B cell (primary cell): Measurements from ENCODE around the gene AP5B1. TPM values are rescaled to one million over a fixed set of nuclear protein-coding genes. Genes with fewer than 3 reads are reported as not detected.

ENCODE experiments used
- ATAC-seq: fragments of 200-7000 bp; cut with Tn5 transposase; one replicate; pipeline ENCODE4 v1.10.0; 2021; ENCODE audit warnings: low read depth, mild to moderate bottlenecking, moderate number of reproducible peaks, moderate library complexity
- CTCF ChIA-PET: fragments of 350-600 bp; sonication (Branson Sonifier 250); formaldehyde crosslinking; loops from one replicate; lab custom pipeline; 2021; ENCODE audit warnings: antibody characterized with exemption, inconsistent platforms; lab: Charles Lee
- POLR2A ChIA-PET: fragments of 350-600 bp; sonication (Branson Sonifier 250); formaldehyde crosslinking; loops from one replicate; lab custom pipeline; 2021; ENCODE audit warnings: antibody characterized with exemption; lab: Charles Lee
- DNase-seq: peaks from one replicate; pipeline ENCODE4 v3.0.0; 2013
- H2AFZ ChIP-seq: 2 replicates; pipeline ENCODE4 v1.6.1; 2012; ENCODE audit warnings: mild to moderate bottlenecking, low read depth, low read length; ENCODE audit not compliant: insufficient read depth, poor library complexity, severe bottlenecking
- H3K27ac ChIP-seq, 2 donors: 1 replicate in 1 of 2; 2 replicates in 1 of 2; pipeline ENCODE4 v1.5.1; 2012 to 2013; ENCODE audit warnings: low read length in 2 of 2, mild to moderate bottlenecking in 2 of 2, moderate library complexity in 1 of 2
- H3K27me3 ChIP-seq, 4 experiments: fragments of 200-600 bp in 1 of 4; sonication (generic) in 1 of 4; replicated peaks in 1 of 4; 1 replicate in 2 of 4; 2 replicates in 2 of 4; pipeline versions ENCODE4 v1.6.1 to v1.7.0; 2013 to 2016; ENCODE audit warnings: low read length in 3 of 4, mild to moderate bottlenecking in 2 of 4, mixed read lengths in 1 of 4, moderate library complexity in 1 of 4; ENCODE audit not compliant: insufficient read depth in 4 of 4, control insufficient read depth in 3 of 4; ENCODE audit errors: control extremely low read depth in 1 of 4
- H3K36me3 ChIP-seq, 2 experiments: replicated peaks in 1 of 2; 1 replicate in 1 of 2; 2 replicates in 1 of 2; pipeline versions ENCODE4 v1.6.1 to v1.7.1; 2013; ENCODE audit warnings: low read length in 1 of 2; ENCODE audit not compliant: insufficient read depth in 2 of 2, control insufficient read depth in 1 of 2; ENCODE audit errors: control extremely low read depth in 1 of 2, extremely low read depth in 1 of 2
- H3K4me1 ChIP-seq, 2 donors: fragments of 200-600 bp in 1 of 2; sonication (generic) in 1 of 2; 1 replicate in 1 of 2; 2 replicates in 1 of 2; pipeline versions ENCODE4 v1.5.1 to v1.6.1; 2013 to 2017; ENCODE audit warnings: low read length in 2 of 2; ENCODE audit not compliant: control insufficient read depth in 2 of 2, insufficient read depth in 2 of 2
- H3K4me2 ChIP-seq: replicated peaks from 2 replicates; pipeline ENCODE3; 2012; ENCODE audit warnings: mild to moderate bottlenecking, low read depth, low read length; ENCODE audit not compliant: poor library complexity, severe bottlenecking
- H3K4me3 ChIP-seq, 5 experiments: fragments of 200-600 bp in 1 of 5; sonication (generic) in 1 of 5; 1 replicate in 3 of 5; 2 replicates in 2 of 5; pipeline versions ENCODE4 v1.5.1 to v1.7.0; 2011 to 2016; ENCODE audit warnings: low read length in 4 of 5, mild to moderate bottlenecking in 4 of 5, low read depth in 2 of 5, control low read depth in 1 of 5, moderate library complexity in 1 of 5; ENCODE audit not compliant: insufficient read depth in 1 of 5; ENCODE audit errors: control extremely low read depth in 1 of 5, extremely low read depth in 1 of 5
- H3K79me2 ChIP-seq: fragments of 200-600 bp; sonication (generic); one replicate; pipeline ENCODE4 v1.6.0; 2016; ENCODE audit warnings: low read length; ENCODE audit not compliant: control insufficient read depth, insufficient read depth
- H3K9ac ChIP-seq: fragments of 200-600 bp; sonication (generic); 2 replicates; pipeline ENCODE4 v1.6.1; 2017; ENCODE audit warnings: mild to moderate bottlenecking, low read length, moderate library complexity
- H3K9me3 ChIP-seq, 3 donors: one replicate each; pipeline versions ENCODE4 v1.6.1 to v1.7.1; 2013; ENCODE audit warnings: low read length in 2 of 3; ENCODE audit not compliant: control insufficient read depth in 2 of 3, insufficient read depth in 1 of 3; ENCODE audit errors: control extremely low read depth in 1 of 3
- H4K20me1 ChIP-seq: 2 replicates; pipeline ENCODE4 v1.6.0; 2012; ENCODE audit warnings: mild to moderate bottlenecking, low read length; ENCODE audit not compliant: insufficient read depth, control insufficient read depth, poor library complexity, severe bottlenecking
- H3K27ac Mint-ChIP-seq: one replicate; pipeline ENCODE4 v1.8.0; 2021; ENCODE audit warnings: mixed read lengths
- H3K27me3 Mint-ChIP-seq: one replicate; pipeline ENCODE4 v1.8.0; 2021; ENCODE audit warnings: mixed read lengths
- H3K4me1 Mint-ChIP-seq: one replicate; pipeline ENCODE4 v1.8.0; 2021; ENCODE audit warnings: mixed read lengths
- H3K4me3 Mint-ChIP-seq: one replicate; pipeline ENCODE4 v1.8.0; 2021; ENCODE audit warnings: mixed read lengths
- H3K9me3 Mint-ChIP-seq: one replicate; pipeline ENCODE4 v1.8.0; 2022; ENCODE audit warnings: mixed read lengths; ENCODE audit not compliant: insufficient read depth
- EZH2 ChIP-seq: IDR thresholded peaks from 2 replicates; pipeline ENCODE4 v1.6.1; 2012; ENCODE audit warnings: borderline replicate concordance, low read depth, mild to moderate bottlenecking, moderate library complexity, low read length; ENCODE audit not compliant: insufficient read depth, poor library complexity, severe bottlenecking
- WGBS: methylation state at CpG from one replicate; pipeline ENCODE4 v1.1.5; 2013; ENCODE audit warnings: missing lambda C conversion rate; ENCODE audit not compliant: insufficient coverage; 5-methylcytosine and 5-hydroxymethylcytosine counted together
- intact Hi-C: fragments of 100-400 bp; cut with micrococcal nuclease; formaldehyde crosslinking; loops from one replicate; pipeline ENCODE4 v1.10.0; 2022
- polyA plus RNA-seq: library from polyadenylated mRNA; depleted of rRNA; stranded (reverse); fragments of >200 nt; gene quantifications from 2 replicates; pipeline ENCODE4 v1.2.3, GENCODE V29; 2012
- total RNA-seq, 2 donors: library from RNA; stranded (reverse); fragments of 120-200 nt in 1 of 2; gene quantifications; 1 replicate in 1 of 2; 2 replicates in 1 of 2; pipeline versions ENCODE4 v1.2.3 to v1.2.4, GENCODE V29; 2013 to 2022
- TF ChIP-seq, protein P1 (sequence below): fragments of 200-600 bp; IDR thresholded peaks from one replicate; pipeline ENCODE4 v1.8.0; 2022; ENCODE audit warnings: antibody characterized with exemption, mild to moderate bottlenecking

The AP5B1 gene
- total and polyA plus RNA-seq, 2 donors (not counting 1 experiment from before 2014, with no cell fraction given) = 9.6 to 25.2 TPM

DNA sequence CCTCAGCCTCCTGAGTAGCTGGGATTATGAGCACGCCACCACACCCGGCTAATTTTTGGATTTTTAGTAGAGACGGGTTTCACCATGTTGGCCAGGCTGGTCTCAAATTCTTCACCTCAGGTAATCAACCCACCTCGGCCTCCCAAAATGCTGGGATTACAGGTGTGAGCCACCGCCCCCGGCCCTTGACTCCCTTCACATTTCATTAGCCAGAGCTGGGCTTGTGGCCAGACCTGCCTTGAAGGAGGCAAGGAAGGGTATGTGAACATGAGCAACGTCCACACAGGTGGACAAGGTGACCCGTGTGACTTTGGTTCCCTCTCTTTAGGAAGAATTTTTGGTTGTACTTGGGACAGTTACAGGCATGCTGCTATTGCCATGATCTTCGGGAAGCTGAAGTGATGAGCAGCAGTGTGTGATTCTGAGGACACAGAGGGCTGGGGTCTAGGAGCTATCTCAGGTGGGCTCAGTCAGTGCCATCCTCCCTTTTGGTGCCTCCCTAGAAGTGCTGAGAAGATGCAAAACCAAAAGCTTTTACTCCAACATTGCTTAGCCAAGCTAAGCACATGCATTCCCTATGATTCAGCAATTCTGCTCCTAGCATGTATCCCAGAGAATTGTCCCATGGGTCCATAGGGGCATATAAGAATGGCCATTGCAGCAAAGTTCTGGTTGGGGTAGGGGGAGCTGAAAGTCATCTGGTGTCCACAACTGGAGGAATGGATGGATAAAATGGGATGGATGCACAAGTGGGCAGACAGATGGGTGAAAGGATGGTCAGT is 6.1 kb downstream of the AP5B1 start:
- H3K4me1 Mint-ChIP-seq = peaks cover 12% of the 10 kb centered on the region
- no peak overlapping the region for H3K9ac ChIP-seq
- ChIA-PET CTCF (interaction anchor here (1.3 to 3.3 kb wide), 2 partner anchors 44 to 110 kb away, joined by 4 to 10 read pairs; no protein-coding TSS in a partner anchor), POLR2A (no interaction called here)
- peaks cover 43% of the 10 kb centered on the region for H4K20me1 ChIP-seq
- 80% methylated on average over 5 of the region's 9 CpGs for WGBS
- no peak overlapping the region for H3K4me3 Mint-ChIP-seq
- peaks cover 35% of the 10 kb centered on the region for H3K79me2 ChIP-seq
- H3K4me3 ChIP-seq = no peak overlapping the region
- no peak overlapping the region for H2AFZ ChIP-seq
- H3K36me3 ChIP-seq = peaks cover 0 to 20% of the 10 kb centered on the region in 2 experiments
- H3K27me3 Mint-ChIP-seq = no peaks in the 10 kb centered on the region
- H3K9me3 Mint-ChIP-seq = no peaks in the 10 kb centered on the region
- H3K9me3 ChIP-seq = no peaks in the 10 kb centered on the region
- no peak overlapping the region for H3K27ac ChIP-seq
- H3K27ac Mint-ChIP-seq = no peak overlapping the region
- ATAC-seq (no peak), DNase-seq (no peak)
- H3K27me3 ChIP-seq = no peaks in the 10 kb centered on the region
- intact Hi-C loops = no loop called here
- no peak for TF ChIP-seq EZH2
- TF ChIP-seq, protein P1, sequence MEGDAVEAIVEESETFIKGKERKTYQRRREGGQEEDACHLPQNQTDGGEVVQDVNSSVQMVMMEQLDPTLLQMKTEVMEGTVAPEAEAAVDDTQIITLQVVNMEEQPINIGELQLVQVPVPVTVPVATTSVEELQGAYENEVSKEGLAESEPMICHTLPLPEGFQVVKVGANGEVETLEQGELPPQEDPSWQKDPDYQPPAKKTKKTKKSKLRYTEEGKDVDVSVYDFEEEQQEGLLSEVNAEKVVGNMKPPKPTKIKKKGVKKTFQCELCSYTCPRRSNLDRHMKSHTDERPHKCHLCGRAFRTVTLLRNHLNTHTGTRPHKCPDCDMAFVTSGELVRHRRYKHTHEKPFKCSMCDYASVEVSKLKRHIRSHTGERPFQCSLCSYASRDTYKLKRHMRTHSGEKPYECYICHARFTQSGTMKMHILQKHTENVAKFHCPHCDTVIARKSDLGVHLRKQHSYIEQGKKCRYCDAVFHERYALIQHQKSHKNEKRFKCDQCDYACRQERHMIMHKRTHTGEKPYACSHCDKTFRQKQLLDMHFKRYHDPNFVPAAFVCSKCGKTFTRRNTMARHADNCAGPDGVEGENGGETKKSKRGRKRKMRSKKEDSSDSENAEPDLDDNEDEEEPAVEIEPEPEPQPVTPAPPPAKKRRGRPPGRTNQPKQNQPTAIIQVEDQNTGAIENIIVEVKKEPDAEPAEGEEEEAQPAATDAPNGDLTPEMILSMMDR = no peak
- H3K4me2 ChIP-seq = no peak overlapping the region
- H3K4me1 ChIP-seq = peaks cover 7 to 10% of the 10 kb centered on the region in 2 donors

DNA sequence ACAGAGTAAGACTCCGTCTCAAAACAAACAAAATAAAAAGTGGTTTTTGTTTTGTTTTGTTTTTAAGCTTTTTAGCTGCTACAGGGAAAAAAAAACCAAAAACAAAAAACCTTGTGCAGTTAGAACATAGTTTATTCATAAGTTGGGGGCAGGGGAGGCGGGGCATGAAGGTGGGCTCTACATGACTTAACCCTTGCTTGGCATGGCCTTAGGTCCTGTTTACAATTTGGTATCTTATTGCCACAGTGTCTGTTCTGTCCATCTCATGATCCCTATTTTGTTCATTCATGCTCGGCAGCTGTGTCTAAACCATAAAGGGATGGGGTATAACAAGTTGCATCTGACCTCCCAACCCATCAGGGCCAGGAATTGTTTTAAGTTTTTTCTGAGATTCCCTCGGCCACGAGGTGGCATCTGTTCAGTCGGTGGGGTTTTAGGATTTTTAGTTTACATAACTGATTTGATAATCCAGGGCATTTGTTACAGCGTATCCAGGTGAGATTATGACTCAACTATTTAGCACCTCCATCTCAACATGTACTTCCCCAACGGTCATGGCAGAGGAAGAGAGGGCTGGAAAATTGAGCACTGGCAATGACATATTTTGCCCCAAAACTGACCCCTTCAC is 6.9 kb downstream of the AP5B1 start:
- Histone ChIP-seq H4K20me1 (peaks cover 35% of the 10 kb centered on the region), H3K4me2 (no peak overlapping the region), H3K36me3 (peaks cover 0 to 15% of the 10 kb centered on the region in 2 experiments), H3K9me3 (no peaks in the 10 kb centered on the region), H3K4me1 (peaks cover 2 to 4% of the 10 kb centered on the region in 2 donors), H3K27me3 (no peaks in the 10 kb centered on the region), H3K27ac (no peak overlapping the region), H3K79me2 (peaks cover 29% of the 10 kb centered on the region), H2AFZ (no peak overlapping the region), H3K9ac (no peak overlapping the region), H3K4me3 (no peak overlapping the region)
- DNase-seq = no peak
- ChIA-PET POLR2A (interaction anchor here (0.6 kb wide), 1 partner anchor 77 kb away, joined by 6 read pairs; no protein-coding TSS in a partner anchor), CTCF (interaction anchor here (0.9 to 1.3 kb wide), 3 partner anchors 44 to 148 kb away, joined by 4 to 6 read pairs (median 5); no protein-coding TSS in a partner anchor)
- WGBS = 40% methylated on average over 1 of the region's 8 CpGs
- Mint-ChIP-seq H3K27ac (no peak overlapping the region), H3K9me3 (no peaks in the 10 kb centered on the region), H3K27me3 (no peaks in the 10 kb centered on the region), H3K4me3 (no peak overlapping the region), H3K4me1 (peaks cover 10% of the 10 kb centered on the region)
- TF ChIP-seq EZH2 = no peak
- TF ChIP-seq, protein P1 = no peak
- no peak for ATAC-seq
- intact Hi-C loops = no loop called here
